Renal cortex interstitium (tissue), 11 donors: ENCODE results near the gene AQP2. TPM values are rescaled to one million over a fixed set of nuclear protein-coding genes. Genes with fewer than 3 reads are reported as not detected.

Experiments used
- DNase-seq, 11 donors: peaks; one replicate each; pipeline ENCODE4 v3.0.0-alpha.2; 2013; ENCODE audit warnings: low read depth in 9 of 11, low spot score in 4 of 11; ENCODE audit errors: extremely low read depth in 1 of 11
- polyA plus RNA-seq, 3 donors: library from polyadenylated mRNA; unstranded; fragments of 120-200 nt; gene quantifications; one replicate each; pipeline ENCODE4 v1.2.1, GENCODE V29; 2013; ENCODE audit not compliant: insufficient read length in 3 of 3

The AQP2 gene
- polyA plus RNA-seq, 3 donors: 56.9 to 435 (median 117) TPM

- no peak for DNase-seq
These were observed 54.2 kb downstream of the AQP2 start for GRCh38 chr12:50004696-50005095.

GRCh38 chr12:50005175-50005574 lies 54.6 kb downstream of the AQP2 start:
- DNase-seq: no peak

- no peak for DNase-seq
These were observed 55.7 kb downstream of the AQP2 start for GRCh38 chr12:50006280-50006679.

- no peak for DNase-seq
These were observed 56.4 kb downstream of the AQP2 start for GRCh38 chr12:50006754-50007442.

Other genes starting within 250 kb of the AQP2 start
- gene FMNL3, start 243.3 kb upstream of the AQP2 start, polyA plus RNA-seq: 10 to 100 TPM; 35.6 to 43.0 (median 35.7) TPM
- 100 to 1,000 TPM; 665 to 770 (median 739) TPM for gene TMBIM6, start 209.2 kb upstream of the AQP2 start, polyA plus RNA-seq
- 10 to 100 TPM; 14.7 to 23.3 (median 22.8) TPM for gene NCKAP5L, start 122.3 kb upstream of the AQP2 start, polyA plus RNA-seq
- 1 to 10 TPM; 7.2 to 9.0 (median 8.2) TPM for gene BCDIN3D, start 107.6 kb upstream of the AQP2 start, polyA plus RNA-seq
- gene FAIM2, start 46.8 kb upstream of the AQP2 start, polyA plus RNA-seq: 1 to 10 TPM; 2.5 to 6.1 (median 5.6) TPM
- gene AQP5, start 11.1 kb downstream of the AQP2 start, polyA plus RNA-seq: 1 to 10 TPM; 1.2 to 3.6 (median 1.7) TPM
- 10 to 100 TPM; 16.1 to 27.6 (median 23.1) TPM for gene AQP6, start 22.2 kb downstream of the AQP2 start, polyA plus RNA-seq
- gene RACGAP1, start 74.8 kb downstream of the AQP2 start, polyA plus RNA-seq: 10 to 100 TPM; 40.5 to 57.9 (median 56.1) TPM
- 1 to 10 TPM; 4.5 to 5.3 (median 5.1) TPM for gene ASIC1, start 106.9 kb downstream of the AQP2 start, polyA plus RNA-seq
- gene SMARCD1, start 134.6 kb downstream of the AQP2 start, polyA plus RNA-seq: 100 to 1,000 TPM; 177 to 189 (median 184) TPM
- gene GPD1, start 153.3 kb downstream of the AQP2 start, polyA plus RNA-seq: 10 to 100 TPM; 57.2 to 83.3 (median 65.6) TPM
- gene COX14, start 161.5 kb downstream of the AQP2 start, polyA plus RNA-seq: 10 to 100 TPM; 43.8 to 54.7 (median 52.8) TPM
- 10 to 100 TPM; 71.0 to 83.0 (median 80.7) TPM for gene CERS5, start 216.6 kb downstream of the AQP2 start, polyA plus RNA-seq